ENCODE data around the gene SMAD6.
A peak's percentile ranks its signal among the peaks of the same experiment; 100 is the strongest.

SMAD6 gene

GRCh38 chr15:66700802-66701421 is 1.1 kb upstream of the SMAD6 start:
- POLR2A ChIA-PET, result interaction anchor here (0.6 to 4.1 kb wide), 21 partner anchors 9 to 151 kb away, joined by 3 to 30 read pairs (median 5); no protein-coding TSS in a partner anchor
- H3K9me3 ChIP-seq (ENCODE audit: control insufficient read depth, insufficient read depth, low read depth, low read length), result no peaks in the 10 kb centered on the region
- peaks cover 16% of the 10 kb centered on the region for H3K4me1 ChIP-seq (ENCODE audit: control insufficient read depth, insufficient read depth, low read length)
- H3K36me3 ChIP-seq (ENCODE audit: control insufficient read depth in 2 of 2, insufficient read depth in 1 of 2, low read length in 2 of 2), result peaks cover 0 to 23% of the 10 kb centered on the region in 2 experiments; a peak in 1 of 3 replicates
- H3K4me3 ChIP-seq (ENCODE audit: low read depth, low read length), result peak overlapping the region; percentile 57
- CTCF ChIA-PET, result interaction anchor here (0.6 to 5.7 kb wide), 8 partner anchors 16 to 150 kb away, joined by 3 to 32 read pairs (median 6); no protein-coding TSS in a partner anchor
- H3K27ac ChIP-seq (ENCODE audit: extremely low read depth, low read depth, low read length), result peak overlapping the region; percentile 96
- TF ChIP-seq HOXC10 (CRISPR knock-in tag; IDR thresholded peaks at IDR 0.05) (0 out of 2 replicates have a peak, but pooled peaks have one; percentile 19), ZNF701 (tag by site-specific recombination; IDR thresholded peaks at IDR 0.05) (no peak), KLF8 (tag by site-specific recombination; IDR thresholded peaks at IDR 0.05) (peak; percentile 92), HOXD13 (CRISPR knock-in tag; IDR thresholded peaks at IDR 0.05; ENCODE audit: borderline replicate concordance) (peak; percentile 67; the same call in 1 of the 2 replicates), GLIS1 (tag by site-specific recombination; IDR thresholded peaks at IDR 0.05) (peak; percentile 87), ZNF548 (tag by site-specific recombination; IDR thresholded peaks at IDR 0.05) (no peak), ZNF664 (tag by site-specific recombination; IDR thresholded peaks at IDR 0.05) (no peak), TSHZ1 (tag by site-specific recombination; IDR thresholded peaks at IDR 0.05; ENCODE audit: borderline replicate concordance) (peak; percentile 48; the same call in 1 of the 2 replicates), RBAK (tag by site-specific recombination; IDR thresholded peaks at IDR 0.05) (0 out of 2 replicates have a peak, but pooled peaks have one; percentile 45), ZXDB (tag by site-specific recombination; IDR thresholded peaks at IDR 0.05) (peak; percentile 98), YY1 (tag by site-specific recombination; IDR thresholded peaks at IDR 0.05) (peak; percentile 45; the same call in 1 of the 2 replicates), ZIC2 (tag by site-specific recombination; IDR thresholded peaks at IDR 0.05) (peak; percentile 95), ZNF398 (tag by site-specific recombination; IDR thresholded peaks at IDR 0.05) (peak; percentile 62; the same call in 1 of the 2 replicates), ZNF341 (tag by site-specific recombination; IDR thresholded peaks at IDR 0.05; ENCODE audit: low read depth) (peak; percentile 42; the same call in 1 of the 2 replicates), PATZ1 (tag by site-specific recombination; IDR thresholded peaks at IDR 0.05) (peak; percentile 93), BCL11B (tag by site-specific recombination; IDR thresholded peaks at IDR 0.05; ENCODE audit: low read depth) (peak; percentile 95), ZEB2 (tag by site-specific recombination; IDR thresholded peaks at IDR 0.05) (0 out of 2 replicates have a peak, but pooled peaks have one; percentile 71), TCF7L2 (IDR thresholded peaks at IDR 0.05; ENCODE audit: borderline replicate concordance, low read depth, low read length) (peak; percentile 89), ZBTB1 (tag by site-specific recombination; IDR thresholded peaks at IDR 0.05) (0 out of 2 replicates have a peak, but pooled peaks have one; percentile 34), GLI2 (tag by site-specific recombination; IDR thresholded peaks at IDR 0.05; ENCODE audit: borderline replicate concordance, low read depth) (no peak), ZNF157 (tag by site-specific recombination; IDR thresholded peaks at IDR 0.05) (no peak), INSM2 (tag by site-specific recombination; IDR thresholded peaks at IDR 0.05) (peak; percentile 48; the same call in 1 of the 2 replicates), HIC1 (tag by site-specific recombination; IDR thresholded peaks at IDR 0.05) (peak; percentile 98), ZBTB26 (tag by site-specific recombination; optimal IDR thresholded peaks at IDR 0.05) (peak; percentile 67)
